Mesendoderm (in vitro differentiated cells): Measurements from ENCODE around the gene ZBTB18.

Experiments
- DNase-seq: peaks from one replicate; pipeline ENCODE4 v3.0.0; 2013
- H2AK5ac ChIP-seq: 2 replicates; pipeline ENCODE4 v1.6.1; 2013; ENCODE audit warnings: low read length, inconsistent platforms
- H2BK120ac ChIP-seq: 2 replicates; pipeline ENCODE4 v1.6.1; 2013; ENCODE audit warnings: low read depth, mild to moderate bottlenecking, low read length, moderate library complexity, mixed read lengths
- H2BK15ac ChIP-seq: replicated peaks from 2 replicates; pipeline ENCODE4 v1.6.1; 2013; ENCODE audit warnings: low read depth, mild to moderate bottlenecking, moderate library complexity
- H2BK5ac ChIP-seq: 2 replicates; pipeline ENCODE4 v1.6.1; 2013; ENCODE audit warnings: low read length, inconsistent platforms
- H3K18ac ChIP-seq: 2 replicates; pipeline ENCODE4 v1.6.1; 2013; ENCODE audit warnings: mild to moderate bottlenecking, low read length, mixed read lengths
- H3K23ac ChIP-seq: one replicate; pipeline ENCODE4 v1.6.1; 2013; ENCODE audit warnings: low read length
- H3K27ac ChIP-seq: 2 replicates; pipeline ENCODE4 v1.5.1; 2013; ENCODE audit warnings: low read depth, mild to moderate bottlenecking, inconsistent platforms, low read length, moderate library complexity
- H3K27me3 ChIP-seq: 2 replicates; pipeline ENCODE4 v1.6.1; 2013; ENCODE audit warnings: low read length, control low read depth, mild to moderate bottlenecking, inconsistent platforms; ENCODE audit not compliant: insufficient read depth, poor library complexity
- H3K36me3 ChIP-seq: 2 replicates; pipeline ENCODE4 v1.6.1; 2013; ENCODE audit warnings: low read length, inconsistent platforms; ENCODE audit not compliant: control insufficient read depth, insufficient read depth
- H3K4ac ChIP-seq: one replicate; pipeline ENCODE4 v1.6.1; 2013; ENCODE audit warnings: low read depth, mild to moderate bottlenecking, low read length, moderate library complexity
- H3K4me1 ChIP-seq: 2 replicates; pipeline ENCODE4 v1.6.1; 2013; ENCODE audit warnings: low read depth, low read length, inconsistent platforms; ENCODE audit not compliant: control insufficient read depth
- H3K4me2 ChIP-seq: 2 replicates; pipeline ENCODE4 v1.6.1; 2013; ENCODE audit warnings: low read length
- H3K4me3 ChIP-seq: 2 replicates; pipeline ENCODE4 v1.5.1; 2013; ENCODE audit warnings: mild to moderate bottlenecking, low read length
- H3K56ac ChIP-seq: one replicate; pipeline ENCODE4 v1.6.1; 2013; ENCODE audit warnings: low read length
- H3K79me1 ChIP-seq: 2 replicates; pipeline ENCODE4 v1.6.1; 2013; ENCODE audit warnings: low read length, inconsistent platforms
- H3K79me2 ChIP-seq: 2 replicates; pipeline ENCODE4 v1.6.1; 2013; ENCODE audit warnings: mild to moderate bottlenecking, low read length; ENCODE audit not compliant: control insufficient read depth, insufficient read depth
- H3K9ac ChIP-seq: 2 replicates; pipeline ENCODE4 v1.6.1; 2013; ENCODE audit warnings: low read length, inconsistent platforms
- H4K5ac ChIP-seq: one replicate; pipeline ENCODE4 v1.6.1; 2013; ENCODE audit warnings: low read length
- H4K8ac ChIP-seq: one replicate; pipeline ENCODE4 v1.6.1; 2013; ENCODE audit warnings: low read depth, mild to moderate bottlenecking, control low read depth, low read length, moderate library complexity
- WGBS: extraction: QIAGEN DNeasy Blood & Tissue Kit; methylation state at CpG from one replicate; pipeline ENCODE4 v1.1.7; 2013; ENCODE audit warnings: low lambda C conversion rate, missing lambda C conversion rate; ENCODE audit not compliant: insufficient coverage; ENCODE audit errors: extremely low coverage; 5-methylcytosine and 5-hydroxymethylcytosine counted together

Gene ZBTB18

GRCh38 chr1:244019982-244020485, 31.0 kb upstream of the ZBTB18 start:
- Histone ChIP-seq H3K4me2 (no peak overlapping the region), H3K27me3 (no peaks in the 10 kb centered on the region), H3K18ac (no peak overlapping the region), H3K27ac (no peak overlapping the region), H3K79me2 (no peaks in the 10 kb centered on the region), H3K9ac (no peak overlapping the region), H3K4me3 (no peak overlapping the region), H3K4me1 (no peaks in the 10 kb centered on the region), H3K56ac (no peak overlapping the region), H2BK15ac (no peak overlapping the region), H3K79me1 (no peaks in the 10 kb centered on the region), H3K4ac (no peak overlapping the region), H3K36me3 (no peaks in the 10 kb centered on the region), H3K23ac (no peak overlapping the region), H2BK5ac (no peak overlapping the region), H4K5ac (no peak overlapping the region), H4K8ac (no peak overlapping the region), H2AK5ac (no peak overlapping the region), H2BK120ac (no peak overlapping the region)
- no peak for DNase-seq
- WGBS, result no CpG with 5 or more reads among the region's 4 CpGs

DNA sequence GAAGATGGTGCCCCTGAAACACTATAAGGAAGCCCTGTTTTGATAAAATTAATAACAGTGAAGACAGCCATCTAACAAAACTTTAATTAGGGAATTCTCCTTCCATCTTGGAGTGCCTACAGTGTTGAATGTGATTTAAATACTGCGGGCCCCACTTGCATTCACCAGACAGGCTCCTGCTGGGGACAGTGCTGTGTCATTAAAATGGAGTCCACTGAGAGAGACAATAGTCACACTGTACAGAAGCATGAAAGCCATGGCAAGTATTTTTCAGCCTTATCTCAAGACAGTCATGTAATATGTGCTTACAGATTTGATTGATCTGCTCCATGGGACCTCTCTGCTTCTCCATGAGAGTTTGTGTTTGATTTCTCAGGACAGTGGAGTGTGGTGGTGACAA, 29.7 kb upstream of the ZBTB18 start:
- no peak overlapping the region for H3K9ac ChIP-seq
- H3K18ac ChIP-seq, result no peak overlapping the region
- no peak overlapping the region for H3K4me2 ChIP-seq
- H3K23ac ChIP-seq, result no peak overlapping the region
- no peak overlapping the region for H3K27ac ChIP-seq
- WGBS, result no CpG with 5 or more reads among the region's 1 CpG
- H2BK5ac ChIP-seq, result no peak overlapping the region
- H3K4ac ChIP-seq, result no peak overlapping the region
- no peak for DNase-seq
- H3K36me3 ChIP-seq, result no peaks in the 10 kb centered on the region
- H3K79me2 ChIP-seq, result no peaks in the 10 kb centered on the region
- no peaks in the 10 kb centered on the region for H3K79me1 ChIP-seq
- H3K56ac ChIP-seq, result no peak overlapping the region
- H2BK120ac ChIP-seq, result no peak overlapping the region
- no peaks in the 10 kb centered on the region for H3K4me1 ChIP-seq
- no peaks in the 10 kb centered on the region for H3K27me3 ChIP-seq
- H4K8ac ChIP-seq, result no peak overlapping the region
- no peak overlapping the region for H2BK15ac ChIP-seq
- H3K4me3 ChIP-seq, result no peak overlapping the region
- H4K5ac ChIP-seq, result no peak overlapping the region
- H2AK5ac ChIP-seq, result no peak overlapping the region

DNA sequence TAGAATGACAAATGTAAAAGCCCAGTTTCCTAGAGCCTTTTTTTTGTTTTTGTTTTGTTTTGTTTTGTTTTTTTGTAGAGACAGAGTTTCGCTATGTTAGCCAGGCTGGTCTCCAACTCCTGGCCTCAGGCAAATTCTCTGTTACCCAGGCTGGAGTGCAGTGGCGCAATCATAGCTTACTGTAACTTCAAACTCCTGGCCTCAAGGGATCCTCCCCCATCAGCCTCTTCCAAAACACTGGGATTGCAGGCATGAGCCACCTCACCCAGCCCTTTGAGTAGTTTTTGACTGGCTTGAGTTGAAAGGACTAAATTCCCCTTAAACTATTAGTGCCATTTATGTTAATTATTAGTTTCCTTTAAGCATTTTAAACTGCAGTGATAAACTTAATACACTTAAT, 28.8 kb upstream of the ZBTB18 start:
- Histone ChIP-seq H2BK5ac (no peak overlapping the region), H3K36me3 (no peaks in the 10 kb centered on the region), H3K27me3 (no peaks in the 10 kb centered on the region), H3K4ac (no peak overlapping the region), H3K56ac (no peak overlapping the region), H3K27ac (no peak overlapping the region), H3K4me2 (no peak overlapping the region), H3K23ac (no peak overlapping the region), H4K5ac (no peak overlapping the region), H3K4me1 (no peaks in the 10 kb centered on the region), H3K79me2 (no peaks in the 10 kb centered on the region), H4K8ac (no peak overlapping the region), H2BK15ac (no peak overlapping the region), H3K9ac (no peak overlapping the region), H3K18ac (no peak overlapping the region), H3K79me1 (no peaks in the 10 kb centered on the region), H2BK120ac (no peak overlapping the region), H3K4me3 (no peak overlapping the region), H2AK5ac (no peak overlapping the region)
- WGBS, result no CpG with 5 or more reads among the region's 2 CpGs
- peak; percentile 36 for DNase-seq

- Histone ChIP-seq H3K79me1 (no peaks in the 10 kb centered on the region), H2AK5ac (no peak overlapping the region), H3K27ac (no peak overlapping the region), H3K56ac (no peak overlapping the region), H3K4ac (no peak overlapping the region), H4K8ac (no peak overlapping the region), H3K79me2 (no peaks in the 10 kb centered on the region), H3K4me3 (no peak overlapping the region), H4K5ac (no peak overlapping the region), H2BK15ac (no peak overlapping the region), H3K4me1 (no peaks in the 10 kb centered on the region), H3K4me2 (no peak overlapping the region), H2BK5ac (no peak overlapping the region), H3K9ac (no peak overlapping the region), H3K27me3 (no peaks in the 10 kb centered on the region), H3K23ac (no peak overlapping the region), H3K18ac (no peak overlapping the region), H2BK120ac (no peak overlapping the region), H3K36me3 (no peaks in the 10 kb centered on the region)
- no CpG with 5 or more reads among the region's 9 CpGs for WGBS
- no peak for DNase-seq
These were observed 28.1 kb upstream of the ZBTB18 start for GRCh38 chr1:244022864-244023440.

- Histone ChIP-seq H3K79me2 (no peaks in the 10 kb centered on the region), H3K79me1 (no peaks in the 10 kb centered on the region), H2AK5ac (no peak overlapping the region), H2BK5ac (no peak overlapping the region), H4K8ac (no peak overlapping the region), H3K56ac (no peak overlapping the region), H3K27me3 (no peaks in the 10 kb centered on the region), H3K27ac (no peak overlapping the region), H3K23ac (no peak overlapping the region), H3K36me3 (no peaks in the 10 kb centered on the region), H4K5ac (no peak overlapping the region), H3K4me2 (no peak overlapping the region), H3K4me3 (no peak overlapping the region), H3K4me1 (no peaks in the 10 kb centered on the region), H2BK15ac (no peak overlapping the region), H2BK120ac (no peak overlapping the region), H3K9ac (no peak overlapping the region), H3K4ac (no peak overlapping the region), H3K18ac (no peak overlapping the region)
- no peak for DNase-seq
- no CpG with 5 or more reads among the region's 17 CpGs for WGBS
These were observed 23.5 kb upstream of the ZBTB18 start for GRCh38 chr1:244027491-244028145.

- no CpG with 5 or more reads among the region's 3 CpGs for WGBS
- no peak for DNase-seq
- H3K79me2 ChIP-seq, result no peaks in the 10 kb centered on the region
These were observed 22.4 kb upstream of the ZBTB18 start for GRCh38 chr1:244028701-244029100.

More at GRCh38 chr1:244028701-244029100, 22.4 kb upstream of the ZBTB18 start:
- Histone ChIP-seq H3K79me1 (no peaks in the 10 kb centered on the region), H3K4me1 (no peaks in the 10 kb centered on the region), H4K5ac (no peak overlapping the region), H3K4ac (no peak overlapping the region), H3K4me2 (no peak overlapping the region), H4K8ac (no peak overlapping the region), H3K36me3 (no peaks in the 10 kb centered on the region), H3K18ac (no peak overlapping the region), H3K9ac (no peak overlapping the region), H2BK5ac (no peak overlapping the region), H3K27ac (no peak overlapping the region), H3K27me3 (no peaks in the 10 kb centered on the region), H3K23ac (no peak overlapping the region), H2BK15ac (no peak overlapping the region), H3K4me3 (no peak overlapping the region), H3K56ac (no peak overlapping the region), H2AK5ac (no peak overlapping the region), H2BK120ac (no peak overlapping the region)
